ENCODE data around the gene C1orf35. TPM values are rescaled to one million over a fixed set of nuclear protein-coding genes. Genes with fewer than 3 reads are reported as not detected.
A peak's percentile ranks its signal among the peaks of the same experiment; 100 is the strongest.

The C1orf35 gene
- total RNA-seq, 6 donors from 2014 or later = 12.8 to 34.6 (median 17.8) TPM

- DNase-seq (peak in 1 of 2 donors; percentile 92), ATAC-seq (ENCODE audit: low FRiP score in 2 of 2) (peak in 1 of 2 donors; percentile 18)
- H3K27me3 ChIP-seq = peaks cover 4 to 30% (median 16%) of the 10 kb centered on the region in 4 donors
- H3K9me3 ChIP-seq = no peaks in the 10 kb centered on the region
- peaks cover 7 to 23% (median 20%) of the 10 kb centered on the region in 4 donors for H3K4me1 ChIP-seq
- TF ChIP-seq POLR2A (IDR thresholded peaks at IDR 0.05) = peak in 1 of 4 donors; percentile 52
- no peak for TF ChIP-seq POLR2AphosphoS5 (IDR thresholded peaks at IDR 0.05)
- TF ChIP-seq CTCF (IDR thresholded peaks at IDR 0.05) = no peak
- no peak for TF ChIP-seq EP300 (IDR thresholded peaks at IDR 0.05)
- 33% methylated on average over 37 of the region's 66 CpGs; no CpG with 5 or more reads in 1 of the 2 donors for WGBS, 2 donors
- no peaks in the 10 kb centered on the region for H3K36me3 ChIP-seq
- peak overlapping the region; percentile 9 to 53 (median 43) for H3K4me3 ChIP-seq
- H3K27ac ChIP-seq = peak overlapping the region; percentile 19 to 53 (median 44)
These were observed 44.0 kb downstream of the C1orf35 start for GRCh38 chr1:228058949-228059633.

- 57 to 67% methylated on average over 12 to 13 of the region's 18 CpGs for WGBS, 2 donors
- peak overlapping the region in 3 of 4 donors; percentile 43 to 53 (median 43) for H3K4me3 ChIP-seq
- ATAC-seq (ENCODE audit: low FRiP score in 2 of 2) = no peak
- H3K4me1 ChIP-seq = peaks cover 7 to 23% (median 20%) of the 10 kb centered on the region in 4 donors
- H3K27ac ChIP-seq = peak overlapping the region in 2 of 4 donors; percentile 38 to 53
- H3K9me3 ChIP-seq = no peaks in the 10 kb centered on the region
- DNase-seq = peak in 1 of 2 donors; percentile 20
- H3K27me3 ChIP-seq = peaks cover 4 to 30% (median 16%) of the 10 kb centered on the region in 4 donors
- TF ChIP-seq POLR2AphosphoS5 (IDR thresholded peaks at IDR 0.05) (no peak), EP300 (IDR thresholded peaks at IDR 0.05) (no peak)
- H3K36me3 ChIP-seq = no peaks in the 10 kb centered on the region
These were observed 44.8 kb downstream of the C1orf35 start for GRCh38 chr1:228058172-228058948.

Small RNA genes within 50 kb of the gene (small RNA-seq; reads per million reads assigned to genes)
- 0 reads per million in 4 donors for gene AL359510.1

Other genes starting within 250 kb of the C1orf35 start
- gene WNT9A, start 155.4 kb downstream of the C1orf35 start, total RNA-seq = 10 to 100 TPM in 4 of 6 donors, 1 to 10 TPM in 2; 4.2 to 15.5 (median 10.9) TPM
- gene WNT3A, start 96.3 kb downstream of the C1orf35 start, total RNA-seq = 10 to 100 TPM in 2 of 6 donors, 1 to 10 TPM in 4; 1.0 to 19.6 (median 6.4) TPM
- gene ARF1, start 20.6 kb downstream of the C1orf35 start, total RNA-seq = 100 to 1,000 TPM; 157 to 487 (median 374) TPM
- gene MRPL55, start 6.0 kb upstream of the C1orf35 start, total RNA-seq = 100 to 1,000 TPM in 1 of 6 donors, 10 to 100 TPM in 5; 42.4 to 161 (median 60.1) TPM
- gene GUK1, start 37.0 kb upstream of the C1orf35 start, total RNA-seq = 100 to 1,000 TPM; 198 to 385 (median 269) TPM
- gene GJC2, start 46.6 kb upstream of the C1orf35 start, total RNA-seq = 1 to 10 TPM; 1.4 to 8.7 (median 2.0) TPM
- gene IBA57, start 62.5 kb upstream of the C1orf35 start, total RNA-seq = 10 to 100 TPM in 4 of 6 donors, 1 to 10 TPM in 2; 6.1 to 19.3 (median 13.9) TPM
- gene OBSCN, start 104.7 kb upstream of the C1orf35 start, total RNA-seq = 100 to 1,000 TPM in 1 of 6 donors, 10 to 100 TPM in 5; 15.7 to 160 (median 47.0) TPM